ENCODE results near the gene FOXS1.

FOXS1 gene

DNA sequence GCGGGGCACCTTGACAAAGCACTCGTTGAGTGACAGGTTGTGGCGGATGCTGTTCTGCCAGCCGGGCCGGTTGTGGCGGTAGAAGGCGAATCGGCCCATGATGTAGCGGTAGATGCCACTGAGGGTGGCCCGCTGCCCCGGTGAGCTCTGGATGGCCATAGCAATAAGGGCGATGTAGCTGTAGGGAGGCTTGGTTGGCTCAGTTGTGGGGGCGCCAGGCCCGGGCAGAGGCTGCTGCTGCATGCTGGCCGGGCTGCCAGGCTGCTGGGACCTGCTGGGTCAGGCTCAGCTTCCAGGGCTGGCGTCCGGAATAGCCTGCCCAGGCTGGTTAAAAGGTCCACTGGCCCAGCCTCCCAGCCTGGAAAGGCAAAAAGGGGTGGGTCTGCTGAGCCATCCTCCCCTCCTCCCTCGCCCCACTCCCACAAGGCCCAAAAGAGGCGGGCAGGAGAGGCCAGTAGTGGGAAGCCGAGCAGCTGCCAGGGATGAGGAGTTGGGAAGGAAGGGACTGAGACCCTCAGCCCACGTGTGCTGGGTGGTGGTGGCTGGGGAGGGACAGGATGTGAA is at the start of gene FOXS1:
FOXS1 (minus strand) TSS at position 305 of the 564 bp plus-strand sequence; CDS start at position 243, 62 bp downstream.
- DNase-seq (ENCODE audit: low read depth, low spot score) = no peak

DNA sequence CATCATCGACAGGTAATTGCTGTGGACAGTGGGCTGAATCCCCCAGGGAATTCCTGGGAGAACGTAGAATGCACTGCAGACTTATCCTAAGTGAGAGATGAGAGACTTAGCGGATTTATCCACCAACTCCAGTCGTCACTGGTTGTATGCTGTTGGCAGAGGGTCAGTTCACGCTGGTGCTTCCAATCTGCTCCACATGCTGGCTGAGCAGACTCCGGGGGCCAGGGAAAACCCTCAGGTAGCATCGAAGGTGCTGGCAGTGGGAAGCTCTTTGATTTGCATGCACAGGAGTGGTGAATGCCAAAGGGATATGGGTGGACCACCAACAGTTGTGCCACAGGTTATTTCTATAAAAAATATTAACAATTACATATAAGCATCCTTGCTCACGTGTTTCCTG is 45.2 kb upstream of the FOXS1 start:
- no peak for DNase-seq (ENCODE audit: low read depth, low spot score)

DNA sequence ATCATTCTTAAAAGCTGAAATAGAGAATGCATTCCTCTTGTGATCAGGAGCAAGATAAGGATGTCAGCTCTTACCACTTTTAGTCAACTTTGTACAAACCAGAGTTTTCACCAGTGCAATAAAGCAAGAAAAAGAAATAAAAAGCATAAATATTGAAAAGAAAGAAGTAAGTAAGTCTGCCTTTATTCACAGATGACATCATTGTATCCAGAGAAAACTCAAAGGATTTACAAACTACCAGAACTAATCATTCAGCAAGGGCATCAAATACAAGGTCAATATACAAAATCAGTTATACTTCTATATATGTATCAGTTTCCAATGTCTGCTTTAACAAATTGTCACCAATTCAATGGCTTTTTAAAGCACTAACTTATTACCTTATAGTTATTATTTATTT is 38.4 kb upstream of the FOXS1 start:
- no peak for DNase-seq (ENCODE audit: low read depth, low spot score)

DNA sequence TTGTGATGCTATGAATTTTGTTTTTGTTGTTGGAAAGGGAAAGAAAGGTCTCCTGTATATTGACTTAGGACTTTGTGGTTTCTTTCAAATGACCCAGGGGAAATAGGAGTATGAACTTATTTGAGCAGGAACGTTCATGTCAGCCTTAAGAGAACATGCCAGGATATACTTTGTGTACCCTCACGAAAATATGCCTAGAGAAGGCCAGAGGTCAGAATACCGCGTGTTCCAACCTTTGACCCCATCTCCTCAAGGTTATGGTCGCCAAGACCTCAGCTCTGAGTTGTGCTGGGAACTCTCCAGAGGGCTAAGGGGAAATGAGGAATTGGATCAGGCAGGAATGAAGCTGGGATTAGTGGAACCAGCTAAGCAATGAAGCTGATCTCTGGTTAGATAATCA is 36.5 kb upstream of the FOXS1 start:
- DNase-seq (ENCODE audit: low read depth, low spot score) = no peak

DNA sequence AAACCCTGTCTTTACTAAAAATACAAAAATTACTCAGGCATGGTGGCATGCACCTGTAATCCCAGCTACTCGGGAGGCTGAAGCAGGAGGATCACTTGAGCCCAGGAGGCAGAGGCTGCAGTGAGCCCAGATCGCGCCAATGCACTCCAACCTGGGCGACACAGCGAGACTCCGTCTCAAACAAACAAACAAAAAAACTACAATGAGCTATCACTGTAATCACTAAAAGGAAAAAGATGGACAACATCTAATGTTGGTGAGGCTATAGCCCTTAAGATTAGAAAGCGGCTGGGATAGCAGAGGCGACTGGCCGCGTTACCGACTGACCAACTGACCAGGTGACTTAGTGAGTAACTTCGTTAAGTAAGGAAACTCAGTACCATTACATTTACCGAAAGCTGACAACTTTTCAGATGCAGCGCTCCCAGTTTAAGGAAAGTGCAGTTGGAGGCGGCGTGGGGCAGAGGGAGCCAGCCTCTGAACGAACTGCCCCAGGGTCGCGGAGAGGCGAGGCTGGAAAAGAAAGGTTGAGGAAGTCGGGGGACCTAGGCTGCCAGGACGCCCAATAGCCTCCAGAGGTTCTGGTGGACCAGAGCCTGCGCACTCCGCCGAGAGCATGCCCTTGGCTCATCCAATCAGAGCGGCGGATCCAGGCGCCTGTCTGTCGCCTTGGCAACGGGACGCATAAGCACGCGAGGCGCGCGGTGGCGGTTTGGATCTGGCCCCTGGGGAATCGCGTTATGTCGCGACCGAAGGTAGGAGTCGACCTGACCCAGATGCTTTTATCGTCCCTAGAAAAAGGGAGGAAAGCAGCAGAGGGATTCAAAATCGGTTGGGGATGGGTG is 34.0 kb upstream of the FOXS1 start:
- peak; percentile 69 for DNase-seq (ENCODE audit: low read depth, low spot score)

DNA sequence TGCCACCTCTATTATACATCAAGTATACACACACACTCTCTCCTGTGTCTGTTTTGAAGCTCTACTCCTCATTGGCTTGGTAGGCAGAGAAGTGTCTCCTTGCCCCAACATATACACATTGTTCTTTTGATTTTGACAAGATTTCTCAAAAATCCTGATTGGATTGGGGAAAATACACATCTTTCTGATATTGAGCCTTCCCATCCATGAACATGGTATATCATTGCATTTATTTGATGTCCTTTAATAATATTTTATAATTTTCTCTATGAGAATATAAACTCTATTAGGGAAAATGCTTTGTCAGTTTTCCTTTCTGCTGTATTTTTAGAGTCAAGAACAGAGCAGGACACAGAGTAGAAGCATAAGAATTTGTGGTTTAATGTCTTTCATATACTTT is 32.3 kb upstream of the FOXS1 start:
- DNase-seq (ENCODE audit: low read depth, low spot score) = no peak

DNA sequence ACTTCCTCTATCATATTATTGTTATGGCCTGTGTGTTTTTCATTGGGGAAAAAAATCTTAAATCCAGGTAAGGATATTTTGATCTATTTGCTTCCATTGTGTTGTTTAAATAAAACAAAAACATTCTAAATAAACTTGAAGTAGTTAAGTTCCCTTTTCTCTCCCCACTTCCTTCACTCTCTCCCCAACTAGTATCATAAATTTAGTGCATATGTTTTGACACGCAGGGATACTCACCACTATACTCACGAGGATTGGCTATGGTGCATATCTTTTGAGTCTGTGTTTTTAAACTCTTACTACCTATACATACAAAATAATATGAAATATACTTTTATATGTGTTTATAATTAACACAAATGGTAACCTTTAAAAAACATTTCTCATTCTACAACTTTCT is 30.3 kb upstream of the FOXS1 start:
- DNase-seq (ENCODE audit: low read depth, low spot score) = no peak

DNA sequence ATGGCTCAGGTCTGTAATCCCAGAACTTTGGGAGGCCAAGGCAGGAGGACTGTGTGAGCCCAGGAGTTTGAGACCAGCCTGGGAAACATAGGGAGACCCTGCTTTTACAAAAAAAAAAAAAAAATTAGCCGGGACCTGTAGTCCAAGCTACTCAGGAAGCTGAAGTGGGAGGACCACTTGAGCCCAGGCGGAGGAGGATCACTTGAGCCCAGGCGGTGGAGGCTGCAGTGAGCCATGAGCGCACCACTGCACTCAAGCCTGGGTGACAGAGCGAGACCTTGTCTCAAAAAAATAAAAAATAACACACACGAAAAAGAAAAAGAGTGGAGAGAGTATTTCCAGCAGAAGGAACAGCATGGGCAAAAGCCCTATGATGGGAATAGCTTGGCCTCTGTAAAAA is 27.0 kb upstream of the FOXS1 start:
- DNase-seq (ENCODE audit: low read depth, low spot score) = no peak

DNA sequence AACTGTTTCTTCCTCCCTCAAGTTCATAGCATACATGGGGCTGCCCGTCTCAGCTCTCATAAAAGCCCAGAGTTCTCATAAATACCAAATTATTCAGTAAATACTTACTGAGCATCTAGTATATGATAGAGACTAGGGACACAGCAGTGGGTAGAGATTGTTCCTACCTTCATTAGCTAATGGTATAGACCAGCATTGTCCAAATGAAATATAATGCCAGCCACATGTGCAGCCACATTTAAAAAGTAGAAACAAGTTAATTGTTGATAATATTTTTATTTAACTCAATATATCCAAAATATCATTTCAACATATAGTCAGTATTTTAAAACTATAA is 26.2 kb upstream of the FOXS1 start:
- DNase-seq (ENCODE audit: low read depth, low spot score) = no peak

DNA sequence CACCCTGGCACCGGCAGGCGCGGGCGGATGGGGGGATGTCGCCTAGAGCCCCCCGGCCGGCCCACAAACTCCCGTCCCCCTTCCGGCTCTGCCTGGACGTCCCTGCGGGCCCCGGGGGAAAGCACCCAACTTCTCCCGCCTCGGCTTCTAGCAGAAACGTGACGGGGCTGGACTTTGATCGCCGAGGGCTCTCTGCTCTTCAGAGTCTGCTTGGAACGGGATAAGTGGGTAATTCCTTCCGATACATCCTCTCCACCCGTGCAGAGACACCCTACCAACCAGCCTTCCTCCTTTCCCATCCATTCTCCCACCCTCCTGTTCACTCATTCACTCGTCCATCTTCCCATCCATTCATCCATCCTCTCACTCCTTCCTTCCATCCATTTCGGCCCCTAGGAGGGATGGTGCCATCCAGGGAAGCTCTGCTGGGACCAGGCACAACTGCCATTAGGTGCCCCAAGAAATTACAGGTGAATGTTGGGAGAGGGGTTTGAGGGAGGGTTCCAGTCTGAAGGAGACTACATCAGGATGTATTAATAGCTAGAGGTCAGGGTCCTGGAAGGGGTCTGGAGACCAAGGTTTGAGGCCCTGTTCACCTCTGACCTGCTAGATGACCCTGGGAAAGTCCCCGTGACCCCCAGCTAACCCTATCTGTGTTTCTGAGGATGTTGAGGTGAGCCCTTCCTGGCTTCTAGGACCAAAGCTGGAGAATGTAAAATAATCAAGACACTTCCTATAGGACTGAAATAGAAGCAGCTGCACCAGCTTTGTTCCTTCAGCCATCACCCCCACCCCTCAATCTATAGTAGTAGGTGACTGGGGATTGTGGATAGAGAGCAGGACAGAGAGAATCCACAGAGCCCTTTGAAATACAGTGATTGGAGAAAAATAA is 25.6 kb upstream of the FOXS1 start:
- no peak for DNase-seq (ENCODE audit: low read depth, low spot score)

DNA sequence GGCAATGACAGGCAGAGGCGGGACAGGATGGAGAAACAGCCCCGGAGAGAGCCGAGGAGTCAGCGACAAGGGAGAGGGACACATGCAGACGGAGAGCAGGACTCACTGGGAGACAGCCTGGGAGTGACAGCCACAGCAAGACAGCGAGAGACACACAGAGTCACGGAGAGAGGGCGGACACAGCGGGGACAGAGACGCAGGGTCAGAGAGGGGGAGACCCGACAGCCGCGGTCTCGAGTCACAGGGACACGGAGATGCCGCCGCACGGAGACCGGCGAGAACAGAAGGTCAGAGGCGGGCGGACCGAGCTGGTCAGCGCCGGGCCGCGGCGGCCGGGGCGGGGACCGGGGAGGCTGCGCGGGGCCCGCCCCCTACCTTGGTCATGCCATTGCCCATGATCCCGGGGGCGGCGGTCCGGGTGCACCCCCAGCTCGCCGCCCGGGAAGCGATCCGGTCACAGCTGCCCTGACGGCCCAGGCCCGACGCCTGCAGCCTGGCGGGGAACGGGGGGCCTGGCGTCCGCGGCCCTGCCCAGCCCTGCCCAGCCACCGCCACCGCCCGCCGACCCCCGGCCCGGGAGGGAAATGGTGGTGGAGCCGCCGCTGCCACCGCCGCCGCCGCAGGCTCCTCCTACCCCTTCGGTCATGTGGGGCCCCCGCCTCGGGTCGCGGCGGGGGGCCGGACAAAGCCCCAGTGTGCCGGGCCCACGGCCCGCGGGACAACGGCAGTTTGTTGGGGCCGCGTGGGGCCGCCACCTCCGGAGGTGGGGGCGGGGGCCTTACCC is 24.7 kb upstream of the FOXS1 start, which contains the start of the genes DUSP15 and TTLL9:
DUSP15 (minus strand) TSS at position 586 of the 784 bp plus-strand sequence; CDS start at position 396, 190 bp downstream.
TTLL9 (plus strand) TSS at position 693 of the 784 bp plus-strand sequence. CDS start 493 bp downstream, outside the sequence.
- no peak for DNase-seq (ENCODE audit: low read depth, low spot score)

DNA sequence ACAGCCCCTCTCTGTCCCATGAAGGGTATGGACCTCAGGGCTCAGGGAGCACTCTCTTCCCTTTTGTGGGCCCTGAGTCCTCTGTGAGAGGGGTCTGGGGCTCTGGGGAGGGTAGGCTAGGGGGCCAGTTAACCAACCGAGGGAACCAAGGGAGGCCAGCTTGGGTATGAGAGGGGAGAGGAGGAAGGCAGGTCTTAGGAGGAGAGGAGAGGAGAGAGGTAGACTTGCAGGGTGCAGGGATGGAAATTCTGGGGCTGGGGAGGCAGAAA is 24.2 kb upstream of the FOXS1 start:
- DNase-seq (ENCODE audit: low read depth, low spot score) = no peak

DNA sequence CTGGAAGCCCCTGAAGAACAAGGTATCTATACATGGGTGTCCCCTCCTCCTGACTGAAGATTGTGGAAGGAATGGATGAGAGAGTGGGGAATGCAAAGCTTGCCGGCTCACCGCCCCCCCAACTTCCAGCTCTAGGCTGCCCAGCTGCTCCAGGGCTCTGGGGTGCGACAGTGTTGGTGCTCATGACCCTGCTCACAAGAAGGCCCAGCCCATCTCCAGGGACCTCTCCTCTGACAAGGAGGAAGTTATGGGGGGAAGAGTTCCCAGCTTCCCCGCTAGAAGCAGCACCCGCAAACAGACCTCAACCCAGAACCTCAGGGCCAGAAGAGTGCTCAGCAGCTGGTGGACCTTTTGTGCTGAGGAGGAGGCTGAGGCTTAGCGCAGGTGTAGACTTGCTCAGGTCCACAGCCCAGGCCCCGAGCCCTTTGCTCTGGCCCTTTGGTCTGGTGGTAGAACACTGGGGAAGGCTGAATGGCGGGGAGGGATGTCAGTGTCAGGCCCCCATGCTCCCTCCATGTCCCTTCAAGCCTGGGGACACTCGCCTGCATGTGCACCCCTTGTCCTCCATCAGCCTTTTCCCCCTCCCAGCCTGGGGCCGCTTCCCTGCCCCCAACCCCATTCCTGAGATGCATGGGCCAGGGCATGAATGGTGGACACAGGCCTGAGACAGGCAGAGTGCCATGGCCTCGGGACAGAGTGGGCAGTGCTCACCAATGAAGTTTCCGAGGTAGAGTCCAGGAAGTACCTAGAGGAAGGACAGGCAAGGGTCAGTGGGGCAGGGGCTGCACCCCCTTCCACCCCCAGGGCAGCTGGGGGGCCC is 23.7 kb upstream of the FOXS1 start:
- no peak for DNase-seq (ENCODE audit: low read depth, low spot score)

DNA sequence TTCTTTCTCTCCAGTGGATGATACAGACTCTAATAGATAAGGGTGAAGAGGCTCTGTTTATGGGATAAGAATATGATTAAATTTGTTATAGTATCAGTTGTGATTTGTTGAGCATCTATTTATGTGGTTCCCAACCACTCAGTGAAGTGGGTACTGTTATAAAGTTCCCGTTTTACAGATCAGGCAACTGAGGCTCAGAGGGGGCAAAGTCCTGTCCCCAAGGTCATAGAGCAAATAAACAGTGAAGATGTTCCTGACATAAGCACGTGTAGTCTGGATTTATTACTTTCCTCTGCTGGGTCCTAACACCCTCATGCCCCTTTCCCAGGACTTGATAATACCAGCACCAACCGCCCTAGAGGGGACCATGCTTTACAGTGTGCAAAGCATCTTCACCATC is 20.8 kb upstream of the FOXS1 start:
- no peak for DNase-seq (ENCODE audit: low read depth, low spot score)

DNA sequence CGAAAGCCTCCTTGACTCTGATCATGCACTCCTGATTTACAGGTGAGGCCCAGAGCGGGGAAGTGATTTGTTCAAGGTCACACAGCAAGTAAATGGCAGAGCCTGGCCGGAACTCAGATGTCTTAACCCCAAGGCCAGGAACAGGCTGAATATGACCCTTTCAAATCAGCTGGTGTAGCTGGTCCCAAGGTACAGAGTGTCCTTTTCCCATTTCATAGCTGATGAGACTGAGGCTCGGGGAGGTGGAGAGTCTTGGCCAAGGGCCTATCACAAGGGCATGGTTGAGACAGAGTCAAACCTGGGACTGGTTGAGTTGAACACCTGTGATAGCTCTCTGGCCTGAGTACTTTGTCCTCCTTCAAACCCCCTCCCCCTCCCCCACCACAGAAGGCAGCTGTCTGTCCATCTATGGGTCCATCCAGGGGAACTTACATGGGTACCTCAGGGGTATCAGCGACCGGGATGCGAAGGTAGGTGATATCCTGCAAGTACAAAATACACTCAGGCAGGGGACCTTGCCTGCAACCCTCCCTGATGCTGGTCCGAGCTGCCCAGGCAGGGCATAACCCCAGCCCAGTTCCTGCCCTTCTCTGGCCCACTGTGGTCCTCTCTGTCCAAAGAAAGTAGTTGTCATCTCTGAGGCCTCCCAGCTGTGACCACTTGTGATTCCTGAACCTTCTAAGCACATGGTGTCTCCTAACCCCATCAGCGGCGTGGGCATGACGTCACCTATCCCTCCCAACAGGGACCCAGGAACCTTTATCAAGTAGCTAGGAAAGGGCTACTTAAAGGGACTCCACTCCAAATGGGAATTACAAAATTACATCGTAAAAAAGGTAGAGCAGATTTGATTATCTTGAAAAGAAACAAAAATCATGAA is 19.4 kb upstream of the FOXS1 start:
- DNase-seq (ENCODE audit: low read depth, low spot score) = no peak

DNA sequence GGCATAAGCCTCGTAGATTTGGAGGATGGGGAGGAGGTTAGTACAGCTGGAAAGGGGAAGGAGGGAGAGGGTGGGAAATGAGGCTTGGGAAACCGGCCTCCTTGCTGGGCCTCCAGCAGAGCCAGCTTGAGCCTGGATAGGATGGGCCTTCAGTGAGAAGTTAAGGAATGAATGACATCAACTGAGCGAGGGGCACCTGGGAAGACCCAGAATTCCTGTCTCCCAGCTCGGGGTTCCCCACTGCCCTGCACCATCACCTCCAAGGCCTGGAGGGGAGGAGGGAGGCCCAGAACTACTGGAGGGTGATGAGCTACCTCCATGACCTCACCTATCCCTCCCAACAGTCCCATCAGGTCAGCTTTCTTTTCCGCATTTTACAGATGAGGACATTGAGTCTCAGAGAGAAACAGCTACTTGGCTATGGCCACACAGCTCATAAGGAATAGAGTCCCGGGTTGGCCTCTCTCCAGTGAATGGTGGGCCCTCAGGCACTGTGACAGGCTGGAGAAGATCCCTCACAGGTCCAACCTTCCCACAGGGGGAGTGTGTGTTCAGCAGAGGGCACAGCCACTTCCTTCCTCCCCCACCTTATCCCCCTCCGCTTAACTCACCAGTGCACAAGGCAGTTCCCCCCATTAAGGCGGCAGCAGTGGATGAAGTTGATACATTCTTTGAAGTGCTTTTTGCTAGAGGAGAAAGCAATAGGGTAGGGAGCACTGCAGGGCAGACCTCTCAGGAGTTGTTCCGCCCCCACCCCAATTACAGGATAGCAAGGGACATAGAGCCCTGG is 18.1 kb upstream of the FOXS1 start:
- no peak for DNase-seq (ENCODE audit: low read depth, low spot score)

DNA sequence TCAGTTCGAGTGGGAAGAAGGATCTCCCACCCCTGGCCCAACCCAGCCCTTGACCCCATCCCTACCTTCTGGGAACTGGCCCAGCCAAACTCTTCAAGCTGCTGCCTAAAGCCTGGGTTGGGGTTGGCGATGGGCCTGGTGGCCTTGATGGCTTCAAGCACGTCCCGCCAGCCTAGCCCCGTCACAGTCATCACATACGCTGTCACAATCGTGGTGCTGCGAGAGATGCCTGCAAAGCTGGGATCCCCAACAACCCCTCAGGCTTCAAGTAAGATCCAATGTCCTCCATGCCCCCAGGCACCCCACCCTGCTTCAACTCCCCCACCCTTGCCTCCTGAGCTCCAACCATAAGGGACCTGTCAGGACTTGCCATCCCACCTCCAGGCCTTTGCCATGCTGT is 17.1 kb upstream of the FOXS1 start:
- DNase-seq (ENCODE audit: low read depth, low spot score) = no peak

DNA sequence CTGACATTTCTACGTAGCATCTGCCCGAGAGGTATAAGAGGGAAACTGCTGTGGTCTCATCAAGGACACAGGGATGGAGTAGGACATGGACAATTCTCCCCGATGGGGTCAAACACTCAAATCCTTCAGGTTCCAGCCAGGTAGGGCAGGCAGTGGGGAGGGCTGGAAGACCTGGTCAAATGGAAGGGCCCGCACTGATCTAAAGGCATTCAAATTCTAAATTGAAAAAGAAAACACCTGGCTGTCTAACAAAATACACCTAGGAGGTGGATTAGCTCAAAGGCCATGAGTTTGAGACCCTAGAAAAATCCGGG is 16.7 kb upstream of the FOXS1 start:
- no peak for DNase-seq (ENCODE audit: low read depth, low spot score)

Measured in smooth muscle cell of the brain vasculature (primary cell).